Measurements from ENCODE around the gene SRPX2.

SRPX2 gene

DNA sequence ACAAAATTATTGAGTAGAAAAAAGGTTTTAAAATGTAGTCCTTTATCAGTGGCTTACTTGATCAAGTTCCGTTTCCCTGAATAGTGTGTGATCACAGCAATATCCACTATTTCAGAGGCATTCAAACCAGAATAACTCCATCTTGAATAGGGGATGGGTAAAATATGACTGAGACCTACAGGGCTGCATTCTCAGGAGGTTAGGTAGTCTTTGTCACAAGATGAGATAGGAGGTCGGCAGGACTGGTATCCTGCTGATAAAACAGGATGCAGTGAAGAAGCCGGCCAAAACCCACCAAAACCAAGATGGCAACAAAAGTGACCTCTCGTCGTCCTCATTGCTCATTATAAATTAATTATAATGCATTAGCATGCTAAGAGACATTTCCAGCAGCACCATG lies 32.0 kb upstream of the SRPX2 start:
- no peak for DNase-seq (ENCODE audit: low spot score)
- TF ChIP-seq, protein P1, sequence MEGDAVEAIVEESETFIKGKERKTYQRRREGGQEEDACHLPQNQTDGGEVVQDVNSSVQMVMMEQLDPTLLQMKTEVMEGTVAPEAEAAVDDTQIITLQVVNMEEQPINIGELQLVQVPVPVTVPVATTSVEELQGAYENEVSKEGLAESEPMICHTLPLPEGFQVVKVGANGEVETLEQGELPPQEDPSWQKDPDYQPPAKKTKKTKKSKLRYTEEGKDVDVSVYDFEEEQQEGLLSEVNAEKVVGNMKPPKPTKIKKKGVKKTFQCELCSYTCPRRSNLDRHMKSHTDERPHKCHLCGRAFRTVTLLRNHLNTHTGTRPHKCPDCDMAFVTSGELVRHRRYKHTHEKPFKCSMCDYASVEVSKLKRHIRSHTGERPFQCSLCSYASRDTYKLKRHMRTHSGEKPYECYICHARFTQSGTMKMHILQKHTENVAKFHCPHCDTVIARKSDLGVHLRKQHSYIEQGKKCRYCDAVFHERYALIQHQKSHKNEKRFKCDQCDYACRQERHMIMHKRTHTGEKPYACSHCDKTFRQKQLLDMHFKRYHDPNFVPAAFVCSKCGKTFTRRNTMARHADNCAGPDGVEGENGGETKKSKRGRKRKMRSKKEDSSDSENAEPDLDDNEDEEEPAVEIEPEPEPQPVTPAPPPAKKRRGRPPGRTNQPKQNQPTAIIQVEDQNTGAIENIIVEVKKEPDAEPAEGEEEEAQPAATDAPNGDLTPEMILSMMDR (IDR thresholded peaks at IDR 0.05; ENCODE audit: extremely low read depth, missing control alignments): no peak

DNA sequence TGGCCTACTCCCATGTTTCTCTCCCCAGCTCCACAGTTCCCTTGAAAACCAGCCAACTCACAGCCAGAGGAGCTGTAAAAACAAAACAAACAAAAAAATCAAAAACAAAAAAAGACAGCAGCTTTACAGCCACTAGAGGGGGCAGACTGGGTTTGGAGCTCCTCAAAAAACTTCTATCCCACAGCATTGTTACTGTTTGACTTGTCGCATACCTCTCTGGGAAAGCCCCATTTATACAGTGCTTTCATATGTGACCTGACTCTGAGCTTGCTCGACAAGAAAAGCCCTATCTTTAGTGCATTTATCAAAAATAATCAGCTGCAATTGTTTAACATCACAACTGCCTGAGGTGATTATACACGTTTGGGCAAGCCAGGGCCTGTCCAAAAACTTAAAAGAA lies 29.0 kb upstream of the SRPX2 start:
- TF ChIP-seq, protein P1 (IDR thresholded peaks at IDR 0.05; ENCODE audit: extremely low read depth, missing control alignments): no peak
- peak; percentile 25 for DNase-seq (ENCODE audit: low spot score)

DNA sequence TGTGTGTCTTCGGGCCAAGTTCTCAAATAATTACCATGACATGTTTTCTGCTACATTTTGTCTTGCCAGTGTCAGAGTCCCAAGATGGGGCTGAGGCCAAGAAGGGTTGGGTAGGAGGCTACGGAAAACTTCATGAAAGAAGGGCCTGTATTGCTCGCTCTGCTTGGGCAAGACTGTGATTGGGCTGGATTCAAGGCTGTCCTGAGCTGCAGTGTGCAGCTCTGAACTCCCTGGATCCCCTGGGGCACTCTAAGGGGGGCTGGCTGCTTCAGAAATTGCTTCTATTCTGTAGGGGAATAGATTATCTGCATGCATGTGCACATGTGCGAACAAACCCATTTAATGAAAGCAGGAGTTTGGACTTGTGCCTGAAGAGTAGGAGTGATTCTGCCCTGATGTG lies 21.0 kb upstream of the SRPX2 start:
- TF ChIP-seq, protein P1 (IDR thresholded peaks at IDR 0.05; ENCODE audit: extremely low read depth, missing control alignments): no peak
- DNase-seq (ENCODE audit: low spot score): no peak

DNA sequence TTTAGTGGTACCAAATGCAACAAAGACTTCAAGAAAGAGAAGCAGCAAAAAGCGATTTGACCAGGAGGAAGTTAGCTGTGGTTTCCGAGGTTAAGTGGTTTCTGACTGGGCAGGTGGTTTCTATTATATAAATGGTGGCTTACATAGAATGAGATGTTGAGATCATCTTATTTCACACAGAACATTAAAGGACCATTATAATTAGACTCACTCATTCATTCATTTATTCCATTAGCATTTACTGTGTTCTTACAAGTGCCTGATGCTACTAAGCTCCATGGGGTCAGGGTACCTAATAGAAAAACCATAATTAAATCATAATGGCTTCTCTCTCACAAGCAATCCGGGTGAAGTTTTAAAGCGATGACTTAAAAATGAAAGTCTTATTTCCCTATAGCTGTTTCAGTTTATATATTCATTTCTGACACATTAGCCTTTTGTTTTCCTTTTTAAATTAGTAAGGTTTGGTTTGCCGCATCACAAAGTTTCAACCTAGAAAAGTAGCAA lies 18.0 kb upstream of the SRPX2 start:
- DNase-seq (ENCODE audit: low spot score): peak; percentile 40
- TF ChIP-seq, protein P1 (IDR thresholded peaks at IDR 0.05; ENCODE audit: extremely low read depth, missing control alignments): no peak

DNA sequence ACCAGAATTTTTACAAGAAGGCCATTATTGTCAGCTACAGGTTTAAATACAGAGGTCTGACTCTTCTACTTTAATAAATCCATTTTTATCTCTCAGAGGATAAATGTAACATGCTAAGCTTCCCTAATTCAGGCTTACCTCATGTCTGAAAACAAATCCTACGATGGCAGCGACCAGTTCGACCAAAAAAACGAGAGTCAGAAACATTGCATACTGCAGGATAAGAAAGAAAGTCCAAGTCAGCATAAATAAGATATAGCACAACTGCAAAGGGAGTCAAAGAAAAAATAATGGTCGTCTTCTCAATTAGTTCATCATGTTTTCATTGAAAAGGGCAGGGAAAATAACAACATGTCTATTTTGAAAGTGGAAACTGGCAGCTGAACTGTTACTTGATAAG lies 9.0 kb upstream of the SRPX2 start:
- no peak for DNase-seq (ENCODE audit: low spot score)
- TF ChIP-seq, protein P1 (IDR thresholded peaks at IDR 0.05; ENCODE audit: extremely low read depth, missing control alignments): no peak

DNA sequence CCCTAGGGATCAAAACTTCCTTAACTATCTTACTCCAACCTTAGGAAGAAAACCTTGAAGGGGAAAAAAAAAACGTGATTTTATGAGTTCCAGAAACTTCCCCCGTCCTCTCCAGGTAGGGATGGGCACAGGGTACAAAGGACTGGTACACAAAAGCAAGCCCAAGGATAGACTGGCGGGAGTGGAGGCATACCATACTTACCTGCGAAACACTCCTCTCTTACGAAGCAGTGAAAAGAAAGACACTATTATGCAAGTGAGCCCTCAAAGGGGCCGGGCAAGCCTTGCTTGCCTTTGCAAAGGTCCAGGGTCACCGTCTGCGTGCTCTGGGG lies 8.0 kb upstream of the SRPX2 start:
- TF ChIP-seq, protein P1 (IDR thresholded peaks at IDR 0.05; ENCODE audit: extremely low read depth, missing control alignments): no peak
- no peak for DNase-seq (ENCODE audit: low spot score)

DNA sequence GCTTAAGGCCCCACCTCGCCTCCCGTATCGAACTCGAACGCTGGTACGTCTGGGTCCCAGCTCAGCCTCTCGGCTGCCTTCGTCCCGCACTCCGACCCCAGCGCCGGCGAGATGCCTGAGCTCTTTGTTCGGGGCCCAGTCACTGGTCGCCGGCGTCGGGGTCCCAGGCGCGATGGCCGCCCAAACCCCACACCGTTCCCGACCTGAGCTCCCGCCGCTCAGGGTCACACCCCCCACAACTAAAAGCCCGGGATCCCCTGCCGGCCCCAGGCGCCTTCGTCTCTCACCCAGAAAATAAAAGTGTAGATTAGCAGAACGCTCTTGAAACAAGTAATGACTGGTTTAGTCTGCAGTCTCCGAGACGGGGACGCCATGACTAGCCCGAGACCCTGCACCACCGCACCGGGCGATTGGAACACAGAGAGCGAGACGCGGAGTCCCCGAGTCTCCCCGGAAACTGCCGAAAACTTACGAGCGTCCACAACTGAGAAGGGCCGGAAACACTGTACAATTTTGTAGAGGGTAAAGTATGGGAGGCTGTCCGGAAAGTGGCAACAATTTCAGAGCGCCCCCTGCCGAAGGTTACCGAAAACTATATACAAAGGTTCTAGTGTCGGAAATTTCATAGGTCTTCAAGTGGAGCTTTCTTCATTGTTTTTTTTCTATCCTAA lies 7.5 kb upstream of the SRPX2 start, which contains the start of gene TSPAN6:
TSS of gene TSPAN6 (minus strand) at position 486 of the 671 bp plus-strand sequence. CDS start at position 374, 112 bp downstream.
- DNase-seq (ENCODE audit: low spot score): peak; percentile 58
- TF ChIP-seq, protein P1 (IDR thresholded peaks at IDR 0.05; ENCODE audit: extremely low read depth, missing control alignments): no peak

Measured in GM20000 (cell line).